ENCODE results near the gene TMEM198.

TMEM198 gene

GRCh38 chr2:219574484-219575311, 30.9 kb downstream of the TMEM198 start:
- ATAC-seq = no peak
- no peak for TF ChIP-seq CSDC2 (CRISPR knock-in tag; IDR thresholded peaks at IDR 0.05)
- TF ChIP-seq RARB (CRISPR knock-in tag; IDR thresholded peaks at IDR 0.05) = no peak
- no peak for TF ChIP-seq ZC3H10 (CRISPR knock-in tag; IDR thresholded peaks at IDR 0.05)
- no peak for TF ChIP-seq POU6F1 (CRISPR knock-in tag; IDR thresholded peaks at IDR 0.05; ENCODE audit: borderline replicate concordance, low read depth)
- TF ChIP-seq CSRNP3 (CRISPR knock-in tag; IDR thresholded peaks at IDR 0.05) = no peak
- no peak for TF ChIP-seq ISL1 (CRISPR knock-in tag; IDR thresholded peaks at IDR 0.05)
- TF ChIP-seq OSR1 (CRISPR knock-in tag; IDR thresholded peaks at IDR 0.05) = no peak
- no peak for TF ChIP-seq GLIS3 (CRISPR knock-in tag; IDR thresholded peaks at IDR 0.05)
- no peak for TF ChIP-seq ZFP3 (CRISPR knock-in tag; IDR thresholded peaks at IDR 0.05)
- no peak for TF ChIP-seq CREB5 (CRISPR knock-in tag; IDR thresholded peaks at IDR 0.05; ENCODE audit: low read depth)
- TF ChIP-seq PPARA (CRISPR knock-in tag; IDR thresholded peaks at IDR 0.05; ENCODE audit: borderline replicate concordance) = no peak
- TF ChIP-seq TCF4 (CRISPR knock-in tag; IDR thresholded peaks at IDR 0.05; ENCODE audit: borderline replicate concordance) = no peak
- no peak for TF ChIP-seq TSHZ2 (CRISPR knock-in tag; IDR thresholded peaks at IDR 0.05)
- TF ChIP-seq TOX (CRISPR knock-in tag; IDR thresholded peaks at IDR 0.05; ENCODE audit: borderline replicate concordance) = no peak
- TF ChIP-seq ESRRG (CRISPR knock-in tag; IDR thresholded peaks at IDR 0.05) = no peak
- no peak for TF ChIP-seq SNAI2 (CRISPR knock-in tag; IDR thresholded peaks at IDR 0.05)
- TF ChIP-seq ZNF70 (CRISPR knock-in tag; IDR thresholded peaks at IDR 0.05) = no peak
- no peak for TF ChIP-seq ZNF8 (CRISPR knock-in tag; IDR thresholded peaks at IDR 0.05)
- no peak for TF ChIP-seq ARNTL (CRISPR knock-in tag; IDR thresholded peaks at IDR 0.05; ENCODE audit: borderline replicate concordance, low read depth)
- no peak for TF ChIP-seq ZFP30 (CRISPR knock-in tag; IDR thresholded peaks at IDR 0.05)

GRCh38 chr2:219575566-219576504, 32.0 kb downstream of the TMEM198 start:
- TF ChIP-seq OSR1 (CRISPR knock-in tag; IDR thresholded peaks at IDR 0.05) (no peak), ARNTL (CRISPR knock-in tag; IDR thresholded peaks at IDR 0.05; ENCODE audit: borderline replicate concordance, low read depth) (no peak), ISL1 (CRISPR knock-in tag; IDR thresholded peaks at IDR 0.05) (no peak)
- no peak for ATAC-seq
